IMR-90 (cell line): ENCODE data around the gene CCNL2. TPM values are rescaled to one million over a fixed set of nuclear protein-coding genes. Genes with fewer than 3 reads are reported as not detected.
"Not testable (repeated sequence)": the region's sequence is repeated elsewhere in the genome, so short reads cannot be mapped to it uniquely, and the experiment has no call there.

Experiments
- ATAC-seq: fragments of 200-7000 bp; cut with Tn5 transposase; 2 replicates; pipeline ENCODE4 v1.9.1; 2020; ENCODE audit warnings: low read depth, mild to moderate bottlenecking, moderate library complexity
- BruUV-seq: library from RNA; stranded (reverse); fragments of 400-500 nt; replicated peaks from 2 replicates; lab custom pipeline; 2021; lab: Mats Ljungman, UMichigan
- CTCF ChIA-PET: fragments of 300-600 bp; formaldehyde crosslinking; extraction: SDS; loops from one replicate; lab custom pipeline; 2021; ENCODE audit warnings: antibody characterized with exemption; lab: Yijun Ruan, JAX
- POLR2A ChIA-PET: fragments of 300-600 bp; sonication (Branson Sonifier 250); formaldehyde crosslinking; loops from one replicate; lab custom pipeline; 2022; ENCODE audit warnings: antibody characterized with exemption; ENCODE audit not compliant: unreplicated experiment; lab: Charles Lee
- DNase-seq: peaks from one replicate; pipeline ENCODE4 v3.0.0; 2013
- H2AFZ ChIP-seq: replicated peaks from 2 replicates; pipeline ENCODE3; 2013; ENCODE audit warnings: low read length, mild to moderate bottlenecking; ENCODE audit not compliant: poor library complexity
- H2AK5ac ChIP-seq: 2 replicates; pipeline ENCODE4 v1.6.1; 2013; ENCODE audit warnings: low read depth, low read length, inconsistent platforms
- H2AK9ac ChIP-seq: replicated peaks from 2 replicates; pipeline ENCODE3; 2013; ENCODE audit warnings: mild to moderate bottlenecking, low read depth, low read length, moderate library complexity; ENCODE audit not compliant: poor library complexity
- H2BK120ac ChIP-seq: 2 replicates; pipeline ENCODE4 v1.6.1; 2013; ENCODE audit warnings: low read depth, low read length, inconsistent platforms
- H2BK15ac ChIP-seq: 3 replicates; pipeline ENCODE4 v1.6.1; 2013; ENCODE audit warnings: low read depth, low read length, inconsistent platforms
- H2BK20ac ChIP-seq: 2 replicates; pipeline ENCODE4 v1.6.1; 2013; ENCODE audit warnings: low read depth, mild to moderate bottlenecking, inconsistent platforms, low read length, moderate library complexity
- H2BK5ac ChIP-seq: 2 replicates; pipeline ENCODE4 v1.6.1; 2013; ENCODE audit warnings: mild to moderate bottlenecking, low read depth, low read length, inconsistent platforms; ENCODE audit not compliant: poor library complexity, severe bottlenecking
- H3K14ac ChIP-seq: replicated peaks from 2 replicates; pipeline ENCODE4 v1.6.1; 2013; ENCODE audit warnings: low read depth, low read length, inconsistent platforms
- H3K18ac ChIP-seq: 2 replicates; pipeline ENCODE4 v1.6.1; 2013; ENCODE audit warnings: low read depth, low read length, control low read depth
- H3K23ac ChIP-seq: 2 replicates; pipeline ENCODE4 v1.6.1; 2013; ENCODE audit warnings: low read depth, low read length, inconsistent platforms
- H3K27ac ChIP-seq: 2 replicates; pipeline ENCODE4 v1.5.1; 2013; ENCODE audit warnings: mild to moderate bottlenecking, control low read depth, low read length; ENCODE audit not compliant: insufficient read depth
- H3K27me3 ChIP-seq: 2 replicates; pipeline ENCODE4 v1.6.1; 2013; ENCODE audit warnings: low read length; ENCODE audit not compliant: control insufficient read depth, insufficient read depth
- H3K36me3 ChIP-seq: 2 replicates; pipeline ENCODE4 v1.6.1; 2013; ENCODE audit warnings: low read length, mixed read lengths; ENCODE audit not compliant: control insufficient read depth, insufficient read depth
- H3K4ac ChIP-seq: 2 replicates; pipeline ENCODE4 v1.6.1; 2013; ENCODE audit warnings: low read depth, low read length, inconsistent platforms
- H3K4me1 ChIP-seq: 2 replicates; pipeline ENCODE4 v1.6.1; 2013; ENCODE audit warnings: low read length, mixed read lengths; ENCODE audit not compliant: control insufficient read depth, insufficient read depth
- H3K4me2 ChIP-seq: 2 replicates; pipeline ENCODE4 v1.6.1; 2013; ENCODE audit warnings: low read depth, mild to moderate bottlenecking, control low read depth, low read length, moderate library complexity
- H3K4me3 ChIP-seq: 2 replicates; pipeline ENCODE4 v1.5.1; 2013; ENCODE audit warnings: low read depth, mild to moderate bottlenecking, control low read depth, low read length, moderate library complexity; ENCODE audit not compliant: insufficient read depth
- H3K56ac ChIP-seq: 2 replicates; pipeline ENCODE4 v1.6.1; 2013; ENCODE audit warnings: low read length, inconsistent platforms; ENCODE audit not compliant: insufficient read depth; ENCODE audit errors: extremely low read depth
- H3K79me1 ChIP-seq, 2 experiments: 2 replicates each; pipeline ENCODE4 v1.6.1; 2013; ENCODE audit warnings: low read length in 2 of 2, inconsistent platforms in 1 of 2, low read depth in 1 of 2
- H3K9ac ChIP-seq: 2 replicates; pipeline ENCODE4 v1.6.1; 2013; ENCODE audit warnings: low read depth, low read length, control low read depth
- H3K9me1 ChIP-seq: 2 replicates; pipeline ENCODE4 v1.6.1; 2013; ENCODE audit warnings: low read length, inconsistent platforms; ENCODE audit not compliant: insufficient read depth
- H3K9me3 ChIP-seq: 2 replicates; pipeline ENCODE4 v1.6.1; 2013; ENCODE audit warnings: low read length; ENCODE audit not compliant: control insufficient read depth, insufficient read depth
- H4K20me1 ChIP-seq: 2 replicates; pipeline ENCODE4 v1.6.1; 2013; ENCODE audit warnings: low read length, inconsistent platforms; ENCODE audit not compliant: insufficient read depth
- H4K5ac ChIP-seq: 2 replicates; pipeline ENCODE4 v1.6.1; 2013; ENCODE audit warnings: mild to moderate bottlenecking, low read depth, low read length, control low read depth
- H4K8ac ChIP-seq, 2 experiments: 2 replicates each; pipeline ENCODE4 v1.6.1; 2013; ENCODE audit warnings: low read depth in 2 of 2, low read length in 2 of 2, control low read depth in 1 of 2, inconsistent platforms in 1 of 2
- H4K91ac ChIP-seq: 2 replicates; pipeline ENCODE4 v1.6.1; 2013; ENCODE audit warnings: low read depth, low read length, inconsistent platforms; ENCODE audit not compliant: insufficient read depth
- WGBS, 2 experiments: methylation state at CpG; one replicate each; pipeline versions ENCODE4 v1.1.5 to v1.1.7; 2013; ENCODE audit warnings: missing lambda C conversion rate in 2 of 2; ENCODE audit not compliant: insufficient read length in 1 of 2; ENCODE audit errors: extremely low coverage in 2 of 2; 5-methylcytosine and 5-hydroxymethylcytosine counted together
- dilution Hi-C: fragments of 300-500 bp; cut with HindIII; formaldehyde crosslinking; loops from one replicate; pipeline ENCODE4 v1.14.3; 2018; ENCODE audit warnings: low sequenced_read_pairs; ENCODE audit not compliant: unreplicated experiment
- in situ Hi-C: fragments of 300-500 bp; cut with MboI; formaldehyde crosslinking; loops from 3 replicates; pipeline ENCODE4 v1.14.3; 2019; ENCODE audit warnings: low sequenced_read_pairs, inconsistent platforms, mixed read lengths
- intact Hi-C: fragments of 100-400 bp; cut with micrococcal nuclease; formaldehyde crosslinking; loops from 2 replicates; pipeline ENCODE4 v1.10.0; 2022
- polyA plus RNA-seq, 3 experiments: library from polyadenylated mRNA; depleted of rRNA; stranded (reverse); fragments of >200 nt; gene quantifications; 2 replicates each; pipeline ENCODE4 v1.2.3, GENCODE V29; 2012; ENCODE audit warnings: low replicate concordance in 1 of 3
- total RNA-seq: library from RNA; depleted of rRNA; stranded (reverse); fragments of >200 nt; gene quantifications from 2 replicates; pipeline ENCODE4 v1.2.3, GENCODE V29; 2012

The CCNL2 gene
- total and polyA plus RNA-seq, 2 of the 4 experiments (the other 2 are of a cell fraction), result 53.9 to 239 TPM

- H4K91ac ChIP-seq, H3K14ac ChIP-seq, H3K4me3 ChIP-seq, in situ Hi-C loops, POLR2A ChIA-PET, H3K27ac ChIP-seq, H3K56ac ChIP-seq, H2AFZ ChIP-seq, H4K8ac ChIP-seq, BruUV-seq, H3K18ac ChIP-seq, dilution Hi-C loops, H3K4ac ChIP-seq, H2AK5ac ChIP-seq, H2BK5ac ChIP-seq, H3K9me3 ChIP-seq, H4K20me1 ChIP-seq, intact Hi-C loops, H3K9ac ChIP-seq, H3K79me1 ChIP-seq, H3K9me1 ChIP-seq, H2AK9ac ChIP-seq, H3K36me3 ChIP-seq, H3K23ac ChIP-seq, H2BK20ac ChIP-seq, H3K4me1 ChIP-seq, CTCF ChIA-PET, DNase-seq, ATAC-seq, H2BK120ac ChIP-seq, H2BK15ac ChIP-seq, H4K5ac ChIP-seq, H3K4me2 ChIP-seq, H3K27me3 ChIP-seq: not testable (repeated sequence)
- WGBS, 2 experiments, result no CpG with 5 or more reads among the region's 19 CpGs
Observed at GRCh38 chr1:1446631-1447030, 47.5 kb upstream of the CCNL2 start.
